HFFc6 (cell line): ENCODE results near the gene CPED1. TPM values are rescaled to one million over a fixed set of nuclear protein-coding genes. Genes with fewer than 3 reads are reported as not detected.
"Not testable (repeated sequence)": the region's sequence is repeated elsewhere in the genome, so short reads cannot be mapped to it uniquely, and the experiment has no call there.

Experiments used
- DNase-seq: peaks from one replicate; pipeline ENCODE4 v3.0.0-alpha.2; 2018
- H3K27ac Mint-ChIP-seq: 2 replicates; pipeline ENCODE4 v1.8.0; 2020; ENCODE audit warnings: mild to moderate bottlenecking, mixed read lengths
- H3K27me3 Mint-ChIP-seq: 2 replicates; pipeline ENCODE4 v1.8.0; 2021; ENCODE audit warnings: mild to moderate bottlenecking, moderate library complexity, mixed read lengths; ENCODE audit not compliant: insufficient read depth
- H3K36me3 Mint-ChIP-seq: 2 replicates; pipeline ENCODE4 v1.8.0; 2021; ENCODE audit warnings: low read depth, mixed read lengths
- H3K4me1 Mint-ChIP-seq: 2 replicates; pipeline ENCODE4 v1.8.0; 2020; ENCODE audit warnings: low read depth, mixed read lengths
- H3K4me3 Mint-ChIP-seq: 2 replicates; pipeline ENCODE4 v1.8.0; 2020; ENCODE audit warnings: mild to moderate bottlenecking, moderate library complexity, mixed read lengths
- H3K9me3 Mint-ChIP-seq: 2 replicates; pipeline ENCODE4 v1.8.0; 2020; ENCODE audit warnings: mild to moderate bottlenecking, mixed read lengths
- total RNA-seq, 6 experiments: library from RNA; stranded (reverse); fragmentation: NEBNext Ultra II Directional; extraction: Animal tissue kit (Norgen Biotek cat#: 25700); gene quantifications; 2 replicates in 1 of 6; 3 replicates in 5 of 6; pipeline ENCODE4 v1.2.3, GENCODE V29; 2021
- TF ChIP-seq, protein P1 (sequence below): fragments of 200-600 bp; sonication (generic); IDR thresholded peaks from 2 replicates; pipeline ENCODE4 v1.5.0; 2021; ENCODE audit warnings: antibody characterized with exemption, mild to moderate bottlenecking

Gene CPED1
- total RNA-seq, 6 experiments from 2014 or later: 85.0 to 112 (median 95.9) TPM

DNA sequence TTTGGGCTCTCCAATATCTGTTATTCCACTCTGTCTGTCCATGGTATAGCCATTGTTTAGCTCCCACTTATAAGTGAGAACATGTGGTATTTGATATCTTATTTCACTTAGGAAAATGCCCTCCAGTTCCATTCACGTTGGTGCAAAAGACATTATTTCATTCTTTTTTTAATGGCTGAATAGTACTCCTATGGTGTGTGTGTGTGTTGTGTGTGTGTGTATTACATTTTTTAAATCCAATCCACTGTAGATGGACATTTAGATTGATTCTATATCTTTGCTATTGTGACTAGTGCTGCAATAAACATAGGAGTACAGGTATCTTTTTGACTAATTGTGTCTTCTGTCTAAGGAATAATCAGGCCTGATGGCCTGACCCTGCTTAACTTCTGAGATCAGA is 7.4 kb upstream of the CPED1 start:
- Mint-ChIP-seq H3K27me3 (no peaks in the 10 kb centered on the region), H3K27ac (no peak overlapping the region), H3K36me3 (no peaks in the 10 kb centered on the region), H3K4me1 (peaks cover 41% of the 10 kb centered on the region), H3K9me3 (no peaks in the 10 kb centered on the region), H3K4me3 (no peak overlapping the region)
- no peak for DNase-seq
- TF ChIP-seq, protein P1, sequence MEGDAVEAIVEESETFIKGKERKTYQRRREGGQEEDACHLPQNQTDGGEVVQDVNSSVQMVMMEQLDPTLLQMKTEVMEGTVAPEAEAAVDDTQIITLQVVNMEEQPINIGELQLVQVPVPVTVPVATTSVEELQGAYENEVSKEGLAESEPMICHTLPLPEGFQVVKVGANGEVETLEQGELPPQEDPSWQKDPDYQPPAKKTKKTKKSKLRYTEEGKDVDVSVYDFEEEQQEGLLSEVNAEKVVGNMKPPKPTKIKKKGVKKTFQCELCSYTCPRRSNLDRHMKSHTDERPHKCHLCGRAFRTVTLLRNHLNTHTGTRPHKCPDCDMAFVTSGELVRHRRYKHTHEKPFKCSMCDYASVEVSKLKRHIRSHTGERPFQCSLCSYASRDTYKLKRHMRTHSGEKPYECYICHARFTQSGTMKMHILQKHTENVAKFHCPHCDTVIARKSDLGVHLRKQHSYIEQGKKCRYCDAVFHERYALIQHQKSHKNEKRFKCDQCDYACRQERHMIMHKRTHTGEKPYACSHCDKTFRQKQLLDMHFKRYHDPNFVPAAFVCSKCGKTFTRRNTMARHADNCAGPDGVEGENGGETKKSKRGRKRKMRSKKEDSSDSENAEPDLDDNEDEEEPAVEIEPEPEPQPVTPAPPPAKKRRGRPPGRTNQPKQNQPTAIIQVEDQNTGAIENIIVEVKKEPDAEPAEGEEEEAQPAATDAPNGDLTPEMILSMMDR: no peak

DNA sequence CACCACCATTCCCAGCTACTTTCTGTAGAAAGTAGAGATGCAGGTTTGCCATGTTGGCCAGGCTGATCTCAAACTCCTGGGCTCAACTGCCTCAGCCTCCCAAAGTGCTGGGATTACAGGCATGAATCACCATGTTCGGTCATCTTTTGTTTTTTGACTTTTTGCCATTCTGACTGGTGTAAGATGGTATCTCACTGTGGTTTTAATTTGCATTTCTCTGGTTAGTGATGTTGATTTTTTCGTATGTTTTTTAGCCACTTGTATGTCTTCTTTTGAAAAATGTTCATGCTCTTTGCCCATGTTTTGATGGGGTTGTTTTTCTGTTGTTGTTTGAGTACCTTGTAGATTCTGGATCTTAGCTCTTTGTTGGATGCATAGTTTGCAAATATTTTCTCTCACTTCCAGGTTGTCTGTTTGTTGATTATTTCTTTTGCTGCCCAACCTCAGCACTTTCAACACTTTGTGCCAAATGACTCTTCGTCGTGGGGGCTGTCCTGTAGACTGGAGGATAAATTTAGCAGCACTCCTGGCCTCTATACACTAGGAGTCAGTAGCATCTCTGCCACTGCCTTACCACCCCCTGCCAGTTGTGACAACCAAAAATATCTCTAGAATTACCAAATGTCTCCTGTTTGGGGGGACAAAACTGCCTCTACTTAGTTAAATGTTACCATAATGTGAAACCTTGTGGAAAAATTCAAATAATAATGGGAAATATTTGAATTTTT is 6.5 kb upstream of the CPED1 start:
- H3K4me1 Mint-ChIP-seq: peaks cover 44% of the 10 kb centered on the region
- DNase-seq: peak; percentile 87
- no peaks in the 10 kb centered on the region for H3K36me3 Mint-ChIP-seq
- H3K4me3 Mint-ChIP-seq: peak overlapping the region; percentile 64
- TF ChIP-seq, protein P1: peak; percentile 34; the same call in 1 of the 2 replicates
- peak overlapping the region; percentile 69 for H3K27ac Mint-ChIP-seq
- H3K9me3 Mint-ChIP-seq: no peaks in the 10 kb centered on the region
- peaks cover 2% of the 10 kb centered on the region; the same call in 1 of the 2 replicates for H3K27me3 Mint-ChIP-seq

DNA sequence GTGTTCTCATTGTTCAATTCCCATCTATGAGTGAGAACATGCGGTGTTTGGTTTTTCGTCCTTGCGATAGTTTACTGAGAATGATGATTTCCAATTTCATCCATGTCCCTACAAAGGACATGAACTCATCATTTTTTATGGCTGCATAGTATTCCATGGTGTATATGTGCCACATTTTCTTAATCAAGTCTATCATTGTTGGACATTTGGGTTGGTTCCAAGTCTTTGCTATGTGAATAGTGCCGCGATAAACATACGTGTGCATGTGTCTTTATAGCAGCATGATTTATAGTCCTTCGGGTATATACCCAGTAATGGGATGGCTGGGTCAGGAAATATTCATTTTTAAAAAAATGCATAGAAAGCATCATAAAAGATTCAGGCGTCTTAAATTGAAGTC is 4.9 kb upstream of the CPED1 start:
- peaks cover 56% of the 10 kb centered on the region for H3K4me1 Mint-ChIP-seq
- H3K36me3 Mint-ChIP-seq, H3K27me3 Mint-ChIP-seq, H3K4me3 Mint-ChIP-seq, H3K9me3 Mint-ChIP-seq, H3K27ac Mint-ChIP-seq, DNase-seq: not testable (repeated sequence)

DNA sequence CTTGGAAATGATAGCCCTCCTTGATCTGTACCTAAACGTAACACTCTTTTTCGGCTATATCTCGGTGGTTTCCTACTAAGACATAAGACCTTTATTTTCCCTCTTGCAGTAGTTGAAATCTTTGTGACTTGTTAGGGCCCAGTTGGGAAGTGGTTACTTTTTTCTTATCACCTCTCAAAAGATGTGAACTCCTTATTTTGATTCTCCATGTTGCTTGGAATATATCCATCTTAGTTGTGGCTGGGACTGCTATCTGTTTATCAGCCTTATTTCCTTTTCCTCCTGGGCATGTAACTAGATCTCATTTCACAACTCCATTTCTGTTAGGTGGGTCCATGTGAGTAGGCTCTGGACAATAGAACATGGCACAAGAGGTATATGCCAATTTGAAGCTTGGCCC is 4.1 kb upstream of the CPED1 start:
- peaks cover 56% of the 10 kb centered on the region for H3K4me1 Mint-ChIP-seq

DNA sequence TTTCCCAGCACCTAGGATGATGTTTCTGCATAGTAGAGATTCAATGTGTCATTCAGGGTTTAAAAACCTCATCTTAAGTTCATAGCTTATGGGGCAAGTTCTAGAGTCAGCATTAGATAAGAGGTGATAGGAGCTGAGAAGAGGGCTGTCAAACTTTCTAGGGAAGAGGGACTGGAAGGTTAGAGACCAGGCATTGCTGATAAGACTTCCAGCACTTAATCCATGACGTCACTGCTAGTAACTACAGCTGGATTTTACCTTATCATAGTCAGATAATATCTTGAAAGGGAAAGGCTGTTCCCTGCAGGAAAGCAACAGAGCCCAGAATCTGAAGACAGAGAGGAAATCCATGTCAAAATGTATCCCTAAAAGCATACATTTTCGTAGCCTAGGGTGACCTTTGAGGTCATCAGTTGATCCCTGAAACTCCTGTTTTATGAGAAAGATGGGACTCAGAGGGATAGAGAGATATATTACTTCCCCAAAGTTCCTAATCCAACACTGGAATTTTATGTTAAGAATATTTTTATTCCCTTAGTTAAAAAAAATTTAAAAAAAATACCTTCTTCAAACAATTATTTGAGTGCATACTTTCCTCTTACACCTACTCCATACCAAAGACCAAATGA is 3.3 kb upstream of the CPED1 start:
- TF ChIP-seq, protein P1: no peak
- Mint-ChIP-seq H3K27ac (no peak overlapping the region), H3K9me3 (no peaks in the 10 kb centered on the region), H3K27me3 (peaks cover 2% of the 10 kb centered on the region; the same call in 1 of the 2 replicates), H3K36me3 (peaks cover 12% of the 10 kb centered on the region; the same call in 1 of the 2 replicates), H3K4me3 (no peak overlapping the region), H3K4me1 (peaks cover 48% of the 10 kb centered on the region)
- DNase-seq: no peak

More for the DNA sequence above, 4.1 kb upstream of the CPED1 start:
- H3K4me3 Mint-ChIP-seq: no peak overlapping the region
- H3K9me3 Mint-ChIP-seq: no peaks in the 10 kb centered on the region
- H3K27ac Mint-ChIP-seq: no peak overlapping the region
- H3K27me3 Mint-ChIP-seq: peaks cover 2% of the 10 kb centered on the region; the same call in 1 of the 2 replicates
- H3K36me3 Mint-ChIP-seq: peaks cover 4% of the 10 kb centered on the region; the same call in 1 of the 2 replicates
- DNase-seq: no peak
- TF ChIP-seq, protein P1: no peak

DNA sequence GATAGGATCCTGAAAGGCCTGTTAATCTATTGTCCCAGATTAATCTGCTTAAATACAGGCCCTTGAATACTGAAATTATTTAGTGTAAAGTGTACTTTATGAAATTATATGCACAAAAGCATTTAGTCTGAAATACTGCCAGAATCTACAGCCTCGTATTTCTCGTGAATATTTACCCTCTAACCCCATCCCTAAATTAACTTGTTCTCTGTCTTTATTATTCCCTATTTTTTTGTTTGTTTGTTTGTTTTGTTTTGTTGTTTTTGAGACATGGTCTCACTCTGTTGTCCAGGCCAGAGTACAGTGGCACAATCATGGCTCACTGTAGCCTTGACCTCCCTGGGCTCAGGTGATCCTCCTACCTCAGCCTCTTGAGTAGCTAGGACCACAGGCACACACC is 2.7 kb upstream of the CPED1 start:
- H3K27ac Mint-ChIP-seq: no peak overlapping the region
- H3K9me3 Mint-ChIP-seq: no peaks in the 10 kb centered on the region
- DNase-seq: no peak
- peaks cover 2% of the 10 kb centered on the region; the same call in 1 of the 2 replicates for H3K27me3 Mint-ChIP-seq
- TF ChIP-seq, protein P1: no peak
- no peak overlapping the region for H3K4me3 Mint-ChIP-seq
- H3K36me3 Mint-ChIP-seq: peaks cover 18% of the 10 kb centered on the region; the same call in 1 of the 2 replicates
- H3K4me1 Mint-ChIP-seq: peaks cover 42% of the 10 kb centered on the region
